GM18517 (cell line): ENCODE data around the gene CEP95.
"Not testable (repeated sequence)": the region's sequence is repeated elsewhere in the genome, so short reads cannot be mapped to it uniquely, and the experiment has no call there.

Experiments used
- ATAC-seq: cut with Tn5 transposase; IDR thresholded peaks from one replicate; pipeline ENCODE4 v1.9.1; 2021; ENCODE audit warnings: mild to moderate bottlenecking, moderate library complexity; ENCODE audit not compliant: unreplicated experiment

Gene CEP95, protein sequence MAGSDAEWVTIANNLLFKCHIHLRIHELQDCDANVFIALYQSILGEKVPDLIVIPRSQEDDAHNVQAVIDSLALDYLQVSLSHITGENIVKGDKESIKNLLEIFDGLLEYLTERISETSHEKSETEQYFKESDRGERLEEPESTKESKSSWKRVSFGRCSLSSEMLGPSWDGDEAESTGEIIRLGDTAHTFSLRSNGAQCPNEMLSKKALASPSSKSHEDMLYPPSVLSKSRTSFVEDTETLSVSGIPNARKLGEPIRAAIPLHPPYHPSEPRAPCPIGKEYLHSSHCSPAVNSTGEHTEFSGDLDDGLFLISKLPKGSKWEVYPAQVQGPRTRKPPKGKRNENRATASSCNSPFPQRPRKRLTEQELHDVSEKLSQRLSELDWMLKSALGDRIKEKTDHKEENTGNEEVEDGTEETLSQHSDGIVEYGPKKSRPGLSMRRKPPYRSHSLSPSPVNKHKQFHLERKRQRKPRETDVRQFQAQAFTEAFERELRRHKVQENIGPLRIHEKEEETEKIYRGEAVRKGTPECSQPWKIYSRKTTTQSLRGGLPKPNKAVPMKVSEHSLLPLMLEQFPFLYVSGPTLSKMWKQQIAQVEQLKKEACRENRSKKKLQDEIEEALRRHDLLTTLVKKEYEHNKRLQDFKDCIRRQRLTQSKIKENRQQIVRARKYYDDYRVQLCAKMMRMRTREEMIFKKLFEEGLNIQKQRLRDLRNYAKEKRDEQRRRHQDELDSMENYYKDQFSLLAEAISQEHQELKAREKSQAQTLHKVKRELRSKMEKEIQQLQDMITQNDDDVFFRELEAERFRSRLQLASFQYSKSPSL

DNA sequence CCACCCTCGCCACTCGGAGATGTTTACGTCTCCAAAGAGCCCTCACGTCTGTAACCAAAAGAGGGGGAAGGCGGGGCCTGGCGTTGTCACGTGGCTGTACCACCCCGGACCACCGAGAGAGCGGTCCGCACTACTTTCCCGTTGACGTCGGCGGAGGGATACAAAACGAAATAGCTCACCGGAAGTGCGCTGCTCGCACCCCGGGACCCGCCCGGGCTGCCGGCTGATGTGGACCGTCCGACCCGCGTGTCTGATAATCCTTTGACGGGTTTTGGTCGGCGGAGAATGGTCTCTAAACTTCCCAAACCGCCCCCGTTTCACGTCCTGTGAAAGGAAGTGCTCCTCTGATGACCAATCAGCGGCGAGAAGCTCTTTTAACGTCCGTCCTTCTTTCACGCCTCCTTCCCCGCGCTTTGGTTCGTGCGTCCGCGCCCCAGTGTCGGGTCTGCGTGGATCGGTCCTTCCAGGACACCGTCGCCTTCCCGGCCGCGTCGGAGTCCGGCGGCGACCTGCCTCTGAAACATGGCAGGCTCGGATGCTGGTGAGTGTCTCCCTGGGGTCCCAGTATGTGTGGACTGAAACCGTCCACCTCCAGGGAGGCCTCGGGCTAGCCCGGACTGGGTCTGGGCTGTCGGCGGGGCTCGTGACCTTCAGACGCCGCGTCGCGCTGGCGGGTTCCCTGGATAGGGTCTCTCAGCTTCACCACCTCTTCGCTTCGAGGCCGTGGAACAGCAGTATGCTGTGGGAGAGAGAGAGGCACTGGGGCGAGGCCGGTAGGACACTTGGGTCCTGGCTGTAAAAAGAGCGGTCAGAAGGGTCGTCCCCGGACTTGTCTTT lies at the start of gene CEP95:
CEP95 (plus strand) TSS at position 402 of the 837 bp plus-strand sequence; CDS start at position 523, 121 bp downstream.
- peak; percentile 44 for ATAC-seq

GRCh38 chr17:64457156-64457555 lies 49.6 kb upstream of the CEP95 start:
- no peak for ATAC-seq

GRCh38 chr17:64458756-64459155 lies 48.0 kb upstream of the CEP95 start:
- no peak for ATAC-seq

DNA sequence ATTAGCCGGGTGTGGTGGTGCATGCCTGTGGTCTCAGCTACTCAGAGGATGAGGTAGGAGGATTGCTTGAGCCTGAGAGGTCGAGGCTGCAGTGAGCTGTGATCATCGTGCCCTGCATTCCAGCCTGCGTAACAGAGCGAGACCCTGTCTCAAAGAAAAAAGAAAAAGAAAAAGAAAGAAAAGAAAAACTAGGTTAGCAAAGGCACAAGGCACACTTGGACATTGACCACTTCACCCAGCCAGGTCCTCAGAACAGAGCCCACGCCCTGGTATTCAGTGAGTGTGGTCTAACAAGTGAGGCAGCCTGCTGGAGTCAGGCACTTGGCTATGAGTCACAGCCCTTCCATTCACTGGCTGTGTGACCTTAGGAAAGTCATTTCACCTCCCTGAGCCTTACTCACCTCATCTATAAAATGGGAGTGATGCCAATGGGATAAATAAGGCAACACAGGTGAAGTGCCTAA lies 47.5 kb upstream of the CEP95 start:
- ATAC-seq: no peak

DNA sequence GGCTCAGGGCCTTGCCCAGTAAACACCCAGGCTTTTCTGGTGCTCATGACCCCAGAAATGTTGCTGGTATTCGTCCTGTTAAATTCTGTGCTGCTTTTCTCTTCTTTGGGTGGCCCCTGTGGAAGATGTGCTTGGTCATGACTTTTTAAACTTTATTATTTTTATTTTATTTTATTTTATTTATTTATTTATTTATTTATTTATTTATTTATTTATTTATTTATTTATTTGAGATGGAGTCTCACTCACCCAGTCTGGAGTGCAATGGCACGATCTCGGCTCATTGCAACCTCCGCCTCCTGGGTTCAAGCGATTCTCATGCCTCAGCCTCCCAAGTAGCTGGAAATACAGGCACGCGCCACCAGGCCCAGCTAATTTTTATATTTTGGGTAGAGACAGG lies 47.0 kb upstream of the CEP95 start:
- ATAC-seq: not testable (repeated sequence)

GRCh38 chr17:64460955-64461354 lies 45.8 kb upstream of the CEP95 start:
- ATAC-seq: no peak

DNA sequence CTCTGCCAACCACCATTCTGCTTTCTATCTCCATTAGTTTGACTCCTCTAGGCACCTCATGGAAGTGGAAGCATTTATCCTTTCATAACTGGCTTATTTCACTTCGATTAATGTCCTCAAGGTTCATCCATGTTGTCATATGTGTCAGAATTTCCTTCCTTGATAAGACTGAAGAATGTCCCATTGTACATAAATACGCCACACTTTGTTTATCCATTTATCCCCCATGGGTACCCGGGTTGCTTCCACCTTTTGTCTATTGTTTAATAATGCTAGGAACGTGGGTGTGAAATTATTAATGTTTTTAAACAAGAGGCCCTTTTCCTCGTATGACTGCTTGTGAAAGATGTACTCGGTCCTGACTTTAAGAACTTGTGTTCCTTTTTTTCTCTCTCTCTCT lies 45.0 kb upstream of the CEP95 start:
- no peak for ATAC-seq

- no peak for ATAC-seq
Measured at GRCh38 chr17:64466019-64466735, 40.6 kb upstream of the CEP95 start.

GRCh38 chr17:64466834-64467233 lies 39.9 kb upstream of the CEP95 start:
- not testable (repeated sequence) for ATAC-seq

DNA sequence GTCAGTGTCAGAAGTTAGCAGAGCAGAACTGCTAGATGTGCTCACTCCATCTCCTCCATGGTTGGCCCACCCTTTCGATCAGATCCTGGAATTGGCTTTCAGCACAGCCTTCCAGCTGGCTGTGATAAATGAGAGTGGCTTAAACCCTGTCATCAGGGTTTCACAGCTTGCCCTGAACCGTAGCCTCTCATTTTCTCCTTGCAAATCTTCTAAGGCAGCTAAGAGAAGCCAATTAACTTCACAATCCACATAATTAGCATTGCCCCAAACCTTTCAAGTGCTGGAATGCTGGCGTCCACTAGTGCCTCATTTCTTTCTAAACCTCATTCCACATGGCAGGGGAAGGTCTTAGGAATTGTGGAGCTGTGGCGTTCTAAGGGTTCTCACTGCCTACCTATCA lies 36.2 kb upstream of the CEP95 start:
- ATAC-seq: no peak

DNA sequence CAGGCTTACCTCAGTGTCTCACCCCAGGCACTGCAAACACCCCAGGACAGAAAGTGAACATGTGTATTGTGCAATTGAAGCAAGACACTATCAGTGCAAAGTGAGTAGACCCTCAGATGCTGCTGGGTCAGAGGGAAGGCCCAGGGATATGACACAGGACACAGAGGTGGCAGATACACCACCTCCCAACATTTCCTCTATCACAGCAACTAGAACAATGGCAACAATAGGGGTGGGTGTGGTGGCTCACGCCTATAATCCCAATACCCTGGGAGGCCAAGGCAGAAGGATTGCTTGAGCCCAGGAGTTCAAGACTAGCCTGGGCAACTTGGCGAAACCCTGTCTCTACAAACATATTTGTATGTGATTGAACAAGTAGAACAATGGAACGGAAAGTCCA lies 35.3 kb upstream of the CEP95 start:
- ATAC-seq: no peak

- ATAC-seq: no peak
Measured at GRCh38 chr17:64472564-64472963, 34.2 kb upstream of the CEP95 start.

DNA sequence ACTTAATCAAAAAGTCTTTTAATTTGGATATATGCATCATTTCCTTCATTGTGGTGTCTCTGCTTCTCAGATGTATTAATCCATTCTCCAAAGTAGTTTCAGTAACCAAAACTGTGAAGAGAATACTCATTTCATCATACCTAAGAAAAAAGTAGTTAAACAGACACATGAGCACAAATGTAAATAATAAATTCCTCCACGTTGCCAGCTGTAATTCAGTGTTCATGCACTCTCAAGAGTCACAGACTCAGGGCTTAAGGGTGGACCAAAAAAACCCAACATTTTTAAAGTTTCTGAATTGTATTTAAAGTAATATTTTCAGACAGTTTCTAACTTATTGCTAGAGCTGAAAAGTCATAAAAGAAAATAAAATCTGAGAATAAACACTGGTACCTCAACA lies 28.9 kb upstream of the CEP95 start:
- ATAC-seq: no peak

DNA sequence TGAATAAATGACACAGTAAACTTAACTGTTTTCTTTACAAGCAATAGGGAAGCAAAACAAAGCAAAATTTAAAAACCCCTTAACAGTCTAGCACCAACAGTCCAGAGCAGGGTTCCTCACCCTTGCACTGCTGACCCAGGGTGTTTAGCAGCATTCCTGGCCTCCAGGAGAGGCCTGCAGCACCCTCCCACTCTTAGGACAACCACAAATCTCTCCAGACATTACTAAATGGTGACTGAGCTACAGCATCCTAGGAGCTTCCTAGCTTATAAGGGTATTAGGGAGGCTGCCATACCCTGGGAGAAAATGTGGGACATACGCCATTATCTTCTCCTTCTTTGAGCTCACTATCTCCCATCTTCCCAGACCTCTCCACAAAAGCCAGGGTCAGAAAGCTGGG lies 25.8 kb upstream of the CEP95 start:
- ATAC-seq: no peak

DNA sequence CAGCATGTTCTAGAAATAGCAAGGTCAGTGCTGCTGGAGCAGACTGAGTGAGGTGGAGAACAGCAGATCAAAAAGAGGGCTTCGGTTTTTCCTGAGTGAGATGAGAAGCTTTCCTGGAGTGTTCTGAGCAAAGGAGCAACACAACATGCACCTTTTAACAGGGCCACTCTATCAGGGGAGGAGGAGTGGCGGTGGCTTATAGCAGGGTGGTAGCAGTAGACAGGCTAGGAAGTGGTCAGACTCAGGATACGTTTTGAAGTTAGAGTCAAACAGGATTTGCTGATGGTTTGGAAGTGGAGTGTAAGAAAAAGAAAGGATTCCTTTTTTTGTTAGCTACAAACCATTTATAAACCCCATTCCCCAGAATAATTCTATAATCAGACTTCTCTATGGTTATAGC lies 22.4 kb upstream of the CEP95 start:
- ATAC-seq: no peak

- no peak for ATAC-seq
Measured at GRCh38 chr17:64488301-64488700, 18.5 kb upstream of the CEP95 start.

DNA sequence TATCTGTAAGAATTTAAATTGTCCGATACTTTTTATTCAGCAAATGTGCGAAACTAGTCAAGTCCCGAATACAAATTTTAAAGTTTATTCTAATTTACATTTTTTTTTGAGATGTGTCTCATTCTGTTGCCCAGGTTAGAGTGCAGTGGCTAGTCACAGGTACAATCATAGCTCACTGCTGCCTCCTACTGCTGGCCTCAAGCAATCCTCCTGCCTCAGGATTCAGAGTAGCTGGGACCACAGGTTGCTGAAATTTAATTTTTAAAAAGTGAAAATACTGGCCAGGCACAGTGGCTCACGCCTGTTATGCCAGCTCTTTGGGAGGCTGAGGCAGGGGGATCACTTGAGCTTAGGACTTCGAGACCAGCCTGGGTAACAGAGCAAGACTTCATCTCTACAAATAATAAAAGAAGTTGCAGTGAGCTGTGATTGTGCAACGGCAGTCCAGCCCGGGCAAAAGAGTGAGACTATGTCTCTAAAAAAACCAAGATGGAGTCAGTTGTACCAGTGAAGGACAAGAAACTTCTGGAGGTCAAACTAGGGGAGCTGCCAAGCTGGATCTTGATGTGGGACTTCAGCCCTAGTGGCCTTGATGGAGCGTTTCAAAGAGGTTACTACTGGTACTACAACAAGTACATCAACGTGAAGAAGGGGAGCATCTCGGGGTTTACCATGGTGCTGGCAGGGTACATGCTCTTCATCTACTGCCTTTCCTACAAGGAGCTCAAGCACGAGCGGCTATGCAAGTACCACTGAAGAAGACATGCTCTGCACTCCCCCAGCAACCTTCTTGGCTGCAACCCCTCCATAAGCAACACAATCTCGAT lies 15.5 kb upstream of the CEP95 start:
- ATAC-seq: no peak

DNA sequence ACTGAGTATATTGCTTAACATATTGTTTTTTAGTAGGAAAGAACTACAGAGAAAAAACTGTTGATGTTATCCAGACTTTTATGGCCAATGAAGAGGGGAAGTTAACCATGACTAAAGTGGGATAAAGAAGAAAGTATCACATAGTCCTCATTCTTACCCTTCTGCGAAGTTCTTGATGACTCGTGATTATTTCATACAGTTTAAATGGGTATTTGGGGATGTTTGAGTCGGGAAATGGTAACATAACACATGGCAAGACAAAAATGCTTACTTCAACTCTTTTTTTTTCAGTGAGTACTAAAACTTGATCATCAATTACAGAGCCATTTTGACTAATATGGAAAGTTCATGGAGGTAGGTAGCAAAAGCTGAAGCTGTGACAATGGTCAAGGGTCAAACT lies 14.8 kb upstream of the CEP95 start:
- no peak for ATAC-seq

GRCh38 chr17:64492481-64493109 lies 14.2 kb upstream of the CEP95 start:
- no peak for ATAC-seq
